ENCODE results near the gene NRF1.
"Not testable (repeated sequence)": the region's sequence is repeated elsewhere in the genome, so short reads cannot be mapped to it uniquely, and the experiment has no call there.

The NRF1 gene

GRCh38 chr7:129572205-129572604, 39.3 kb upstream of the NRF1 start:
- TF ChIP-seq CTCF (IDR thresholded peaks at IDR 0.05; ENCODE audit: low read depth, low read length, missing control alignments) = no peak
- DNase-seq (ENCODE audit: low read depth) = no peak
- H3K4me3 ChIP-seq (ENCODE audit: low read depth, low read length) = no peak overlapping the region

GRCh38 chr7:129574487-129574886, 37.0 kb upstream of the NRF1 start:
- H3K4me3 ChIP-seq (ENCODE audit: low read depth, low read length) = no peak overlapping the region
- no peak for DNase-seq (ENCODE audit: low read depth)
- no peak for TF ChIP-seq CTCF (IDR thresholded peaks at IDR 0.05; ENCODE audit: low read depth, low read length, missing control alignments)

GRCh38 chr7:129575699-129576098, 35.8 kb upstream of the NRF1 start:
- DNase-seq (ENCODE audit: low read depth) = no peak
- TF ChIP-seq CTCF (IDR thresholded peaks at IDR 0.05; ENCODE audit: low read depth, low read length, missing control alignments) = no peak
- no peak overlapping the region for H3K4me3 ChIP-seq (ENCODE audit: low read depth, low read length)

GRCh38 chr7:129576138-129576537, 35.4 kb upstream of the NRF1 start:
- DNase-seq (ENCODE audit: low read depth) = no peak
- H3K4me3 ChIP-seq (ENCODE audit: low read depth, low read length) = no peak overlapping the region
- no peak for TF ChIP-seq CTCF (IDR thresholded peaks at IDR 0.05; ENCODE audit: low read depth, low read length, missing control alignments)

GRCh38 chr7:129578829-129579228, 32.7 kb upstream of the NRF1 start:
- no peak for TF ChIP-seq CTCF (IDR thresholded peaks at IDR 0.05; ENCODE audit: low read depth, low read length, missing control alignments)
- no peak overlapping the region for H3K4me3 ChIP-seq (ENCODE audit: low read depth, low read length)
- no peak for DNase-seq (ENCODE audit: low read depth)

GRCh38 chr7:129586179-129586578, 25.3 kb upstream of the NRF1 start:
- H3K4me3 ChIP-seq (ENCODE audit: low read depth, low read length); DNase-seq (ENCODE audit: low read depth): not testable (repeated sequence)

GRCh38 chr7:129588268-129588667, 23.3 kb upstream of the NRF1 start:
- no peak overlapping the region for H3K4me3 ChIP-seq (ENCODE audit: low read depth, low read length)
- no peak for TF ChIP-seq CTCF (IDR thresholded peaks at IDR 0.05; ENCODE audit: low read depth, low read length, missing control alignments)
- DNase-seq (ENCODE audit: low read depth) = no peak

GRCh38 chr7:129591868-129592267, 19.7 kb upstream of the NRF1 start:
- H3K4me3 ChIP-seq (ENCODE audit: low read depth, low read length) = no peak overlapping the region
- DNase-seq (ENCODE audit: low read depth) = no peak
- TF ChIP-seq CTCF (IDR thresholded peaks at IDR 0.05; ENCODE audit: low read depth, low read length, missing control alignments) = no peak

- not testable (repeated sequence) for DNase-seq (ENCODE audit: low read depth); H3K4me3 ChIP-seq (ENCODE audit: low read depth, low read length)
Observed at GRCh38 chr7:129596386-129596785, 15.1 kb upstream of the NRF1 start.

Measured in GM12864 (cell line).